ENCODE measurements around the gene TRNAU1AP.
"Not testable (repeated sequence)": the region's sequence is repeated elsewhere in the genome, so short reads cannot be mapped to it uniquely, and the experiment has no call there.

DNA sequence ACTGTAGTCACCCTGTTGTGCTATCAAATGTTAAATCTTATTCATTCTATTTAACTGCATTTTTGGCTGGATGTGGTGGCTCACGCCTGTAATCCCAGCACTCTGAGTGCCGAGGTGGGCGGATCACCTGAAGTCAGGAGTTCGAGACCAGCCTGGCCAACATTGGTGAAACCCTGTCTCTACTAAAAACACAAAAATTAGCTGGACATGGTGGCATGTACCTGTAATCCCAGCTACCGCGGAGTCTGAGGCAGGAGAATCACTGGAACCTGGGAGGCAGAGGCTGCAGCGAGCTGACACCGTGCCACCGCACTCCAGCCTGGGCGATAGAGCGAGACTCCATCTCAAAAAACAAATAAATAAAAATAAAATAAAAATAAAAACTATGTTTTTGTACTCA is 43.4 kb downstream of the TRNAU1AP start:
- TF ChIP-seq POLR2A (IDR thresholded peaks at IDR 0.05) = not testable (repeated sequence)
- TF ChIP-seq, protein P1, sequence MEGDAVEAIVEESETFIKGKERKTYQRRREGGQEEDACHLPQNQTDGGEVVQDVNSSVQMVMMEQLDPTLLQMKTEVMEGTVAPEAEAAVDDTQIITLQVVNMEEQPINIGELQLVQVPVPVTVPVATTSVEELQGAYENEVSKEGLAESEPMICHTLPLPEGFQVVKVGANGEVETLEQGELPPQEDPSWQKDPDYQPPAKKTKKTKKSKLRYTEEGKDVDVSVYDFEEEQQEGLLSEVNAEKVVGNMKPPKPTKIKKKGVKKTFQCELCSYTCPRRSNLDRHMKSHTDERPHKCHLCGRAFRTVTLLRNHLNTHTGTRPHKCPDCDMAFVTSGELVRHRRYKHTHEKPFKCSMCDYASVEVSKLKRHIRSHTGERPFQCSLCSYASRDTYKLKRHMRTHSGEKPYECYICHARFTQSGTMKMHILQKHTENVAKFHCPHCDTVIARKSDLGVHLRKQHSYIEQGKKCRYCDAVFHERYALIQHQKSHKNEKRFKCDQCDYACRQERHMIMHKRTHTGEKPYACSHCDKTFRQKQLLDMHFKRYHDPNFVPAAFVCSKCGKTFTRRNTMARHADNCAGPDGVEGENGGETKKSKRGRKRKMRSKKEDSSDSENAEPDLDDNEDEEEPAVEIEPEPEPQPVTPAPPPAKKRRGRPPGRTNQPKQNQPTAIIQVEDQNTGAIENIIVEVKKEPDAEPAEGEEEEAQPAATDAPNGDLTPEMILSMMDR (IDR thresholded peaks at IDR 0.05) = not testable (repeated sequence)

Measured in lower leg skin (tissue), 3 donors.